HL-60/S4 (cell line): ENCODE data around the gene CHL1.

ENCODE experiments used
- in situ Hi-C: fragments of 300-500 bp; cut with MboI; formaldehyde crosslinking; loops from 2 replicates; pipeline ENCODE4 v1.14.3; 2022; ENCODE audit warnings: low sequenced_read_pairs

CHL1 gene

GRCh38 chr3:217948-218347 lies 21.4 kb downstream of the CHL1 start:
- in situ Hi-C loops = no loop called here

GRCh38 chr3:228442-229182 lies 32.0 kb downstream of the CHL1 start:
- in situ Hi-C loops = no loop called here

DNA sequence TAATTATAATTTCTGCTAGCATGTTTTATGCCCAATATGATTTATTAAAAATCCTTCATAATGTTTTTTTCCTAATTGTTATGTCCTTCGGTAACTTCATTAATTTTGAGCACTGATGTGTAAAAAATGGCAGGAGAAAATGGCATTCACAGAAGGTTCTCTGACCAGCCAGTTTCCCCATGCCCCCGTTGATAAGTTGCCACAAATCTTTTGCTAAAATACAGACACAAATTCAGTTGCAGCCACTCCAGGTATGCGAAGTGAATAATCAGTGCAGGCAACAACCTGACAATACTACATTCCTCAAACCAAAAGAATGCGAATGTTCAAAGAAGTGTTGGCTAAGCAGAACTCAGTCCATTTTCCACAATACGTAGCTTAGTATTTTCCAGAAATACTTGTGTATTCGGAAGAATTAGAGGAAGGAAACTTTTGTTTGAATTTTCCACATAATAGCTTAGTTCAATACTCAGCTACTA lies 32.7 kb downstream of the CHL1 start:
- in situ Hi-C loops = no loop called here

- in situ Hi-C loops = no loop called here
Measured at GRCh38 chr3:236881-237280, 40.3 kb downstream of the CHL1 start.

GRCh38 chr3:242602-243355 lies 46.2 kb downstream of the CHL1 start:
- in situ Hi-C loops = no loop called here

GRCh38 chr3:243356-243725 lies 46.8 kb downstream of the CHL1 start:
- in situ Hi-C loops = no loop called here

DNA sequence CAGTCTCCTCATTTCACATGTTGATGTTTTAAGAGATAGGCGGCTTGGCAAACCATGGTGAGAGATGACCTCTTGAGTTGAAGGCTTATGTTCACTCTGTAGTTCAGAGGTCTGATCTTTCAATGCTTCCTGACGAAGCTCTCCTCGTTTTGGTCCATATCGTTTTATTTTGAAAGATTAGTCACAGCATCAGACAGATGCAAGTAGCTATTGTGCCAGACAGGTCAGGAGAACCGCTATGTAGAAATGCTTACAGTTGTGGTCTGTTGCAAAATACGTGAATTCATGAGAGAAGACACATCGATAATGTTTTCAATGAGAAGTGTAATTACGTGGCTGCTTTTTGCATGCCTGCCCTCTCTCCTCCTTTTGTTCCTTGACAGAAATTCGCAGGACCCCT lies 47.5 kb downstream of the CHL1 start:
- in situ Hi-C loops = no loop called here

DNA sequence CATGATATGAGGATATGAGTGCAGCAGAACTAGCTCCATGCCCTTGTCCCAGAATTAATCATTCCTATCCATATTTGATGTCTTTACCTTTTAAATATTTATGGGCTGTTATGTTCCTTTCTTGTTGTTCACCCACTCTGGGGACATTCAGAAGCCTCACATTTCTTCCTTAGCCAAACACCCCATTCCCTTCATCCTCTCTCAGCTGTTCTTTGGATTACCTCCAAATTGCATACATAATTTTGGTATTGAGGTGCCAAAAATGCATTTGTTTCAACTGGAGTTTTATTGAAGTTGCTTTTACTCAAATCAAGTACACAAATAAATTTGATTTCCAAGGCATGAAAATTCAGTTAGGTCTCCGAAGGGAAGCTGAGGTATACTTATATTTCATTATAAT lies 51.4 kb downstream of the CHL1 start:
- in situ Hi-C loops = no loop called here

DNA sequence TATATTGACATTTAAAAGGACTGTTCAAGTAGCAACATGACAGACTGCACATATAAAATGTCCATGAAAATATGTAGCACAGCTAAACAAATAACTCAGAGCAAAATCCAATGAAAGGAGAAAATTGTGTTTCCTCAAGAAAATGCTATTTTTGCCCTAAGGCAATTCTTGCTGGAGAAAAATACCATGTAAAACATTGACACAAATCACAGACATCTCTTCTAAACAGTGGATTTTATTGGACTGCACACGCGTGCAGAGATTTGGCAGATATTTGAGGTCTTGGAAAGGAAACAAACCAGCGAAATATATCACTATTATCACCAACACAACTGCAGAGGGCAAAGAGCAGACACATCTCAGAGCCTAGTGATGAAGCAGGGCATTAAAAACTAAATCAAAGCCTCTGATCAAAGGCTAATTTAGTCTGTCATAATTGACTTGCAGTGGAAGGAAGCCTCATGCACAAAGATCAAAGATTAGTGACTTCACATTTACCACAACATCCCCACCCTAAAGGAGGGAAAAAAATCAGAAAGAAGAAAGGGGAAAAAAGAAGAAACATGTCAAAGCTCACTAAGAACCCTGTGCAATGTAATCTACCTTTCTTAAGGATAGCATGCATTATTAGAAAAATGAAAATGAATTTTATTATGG lies 52.4 kb downstream of the CHL1 start:
- in situ Hi-C loops = no loop called here

DNA sequence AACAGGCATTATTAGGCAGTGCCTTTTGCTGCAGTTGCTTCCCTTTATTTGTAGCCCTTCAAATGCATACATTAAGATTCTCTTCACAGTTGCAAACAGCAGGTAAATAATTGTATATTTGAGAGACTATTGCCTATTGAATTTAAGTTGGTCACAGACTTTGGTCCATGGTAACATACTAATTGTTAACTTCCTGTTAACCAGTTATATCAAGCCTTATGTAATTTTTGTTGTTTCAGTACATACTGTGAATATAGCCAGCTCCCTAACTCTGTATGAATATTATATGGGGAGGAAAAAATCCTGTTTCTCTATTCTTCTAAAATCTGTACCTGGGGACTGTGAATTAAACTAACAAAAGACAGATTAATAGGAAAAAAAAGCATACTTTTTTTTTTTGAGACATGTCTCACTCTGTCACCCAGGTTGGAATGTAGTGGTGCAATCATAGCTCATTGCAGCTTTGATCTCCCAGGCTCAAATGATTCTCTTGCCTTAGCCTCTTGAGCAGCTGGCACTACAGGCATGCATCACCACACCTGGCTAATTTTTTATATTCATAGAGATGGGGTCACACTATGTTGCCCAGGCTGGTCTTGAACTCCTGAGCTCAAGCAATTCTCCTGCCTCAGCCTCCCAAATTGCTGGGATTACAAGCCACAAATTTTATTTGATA lies 53.2 kb downstream of the CHL1 start:
- in situ Hi-C loops = no loop called here

- in situ Hi-C loops = no loop called here
Measured at GRCh38 chr3:256501-256900, 59.9 kb downstream of the CHL1 start.

DNA sequence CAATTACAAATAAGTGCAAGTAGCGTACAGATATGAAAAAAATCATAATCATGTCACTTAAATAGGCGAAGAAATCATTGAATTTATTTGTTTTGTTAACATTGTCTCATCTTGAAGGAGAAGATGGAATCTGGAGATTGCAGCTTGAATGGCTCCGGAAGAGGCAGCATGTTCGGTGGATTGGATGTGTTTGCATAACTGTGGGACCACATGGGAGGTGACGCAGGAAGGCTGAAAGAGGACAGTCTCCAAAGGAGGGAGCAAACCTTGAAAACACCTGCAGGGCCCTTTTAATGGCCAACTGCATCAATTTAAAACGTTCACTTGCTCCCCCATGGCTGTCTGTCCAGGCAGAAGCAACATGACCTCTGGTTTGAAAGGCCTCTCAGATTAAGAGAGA lies 61.3 kb downstream of the CHL1 start:
- in situ Hi-C loops = no loop called here

- in situ Hi-C loops = no loop called here
Measured at GRCh38 chr3:260898-261297, 64.3 kb downstream of the CHL1 start.

GRCh38 chr3:263393-263792 lies 66.8 kb downstream of the CHL1 start:
- in situ Hi-C loops = no loop called here

DNA sequence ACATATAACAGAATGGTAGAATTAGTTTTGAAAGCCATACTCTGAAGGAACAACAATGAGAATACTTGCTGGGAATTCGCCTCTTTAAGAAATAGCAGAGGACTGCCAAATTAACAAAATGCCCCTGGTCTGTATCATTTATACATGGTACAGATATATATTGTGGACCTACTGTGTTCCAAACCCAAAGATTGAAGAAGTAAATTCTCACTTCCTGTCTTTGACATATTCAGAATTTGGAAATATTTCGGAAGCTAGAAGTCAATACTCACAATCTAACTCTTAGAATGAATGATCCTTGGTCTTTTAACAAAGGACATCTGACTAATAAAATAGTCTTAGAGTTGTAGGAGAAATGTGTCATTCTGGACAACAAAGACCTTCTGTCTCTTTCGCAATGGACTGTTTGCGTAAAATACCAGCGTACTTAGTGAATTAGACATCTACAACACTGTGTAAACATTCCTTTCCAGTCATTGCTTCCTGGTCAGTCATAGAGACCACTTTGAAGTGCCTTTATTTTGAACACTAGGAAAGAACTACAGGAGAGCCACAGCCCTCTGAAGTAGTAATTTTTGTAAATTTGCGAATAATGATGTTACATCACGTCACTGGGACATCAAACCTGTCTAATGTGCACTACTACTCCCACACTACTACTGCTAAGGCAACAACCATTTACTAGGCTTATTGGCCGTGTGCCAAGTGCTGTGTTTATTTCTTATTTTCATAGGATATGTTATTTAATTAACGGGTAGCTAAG lies 68.0 kb downstream of the CHL1 start:
- in situ Hi-C loops = no loop called here

DNA sequence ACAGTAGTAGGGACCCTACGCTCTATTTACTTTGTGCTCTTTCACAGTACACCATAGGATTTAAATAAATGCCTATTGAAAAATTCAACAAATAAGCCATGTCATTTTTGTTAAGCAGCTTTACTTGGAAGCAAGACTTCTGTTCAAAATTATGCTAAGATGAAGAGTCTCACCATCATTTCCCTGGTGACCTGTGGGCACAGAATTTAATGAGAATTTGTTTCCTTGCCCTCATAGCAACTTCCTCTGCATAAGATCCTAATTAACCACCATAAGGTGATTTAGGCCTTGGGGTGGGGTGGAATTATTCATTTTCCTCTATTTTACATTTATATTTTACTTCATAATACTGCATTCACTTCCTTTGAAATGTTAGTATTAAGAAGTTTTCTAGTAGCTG lies 70.5 kb downstream of the CHL1 start:
- in situ Hi-C loops = no loop called here

- in situ Hi-C loops = no loop called here
Measured at GRCh38 chr3:270688-271087, 74.1 kb downstream of the CHL1 start.

DNA sequence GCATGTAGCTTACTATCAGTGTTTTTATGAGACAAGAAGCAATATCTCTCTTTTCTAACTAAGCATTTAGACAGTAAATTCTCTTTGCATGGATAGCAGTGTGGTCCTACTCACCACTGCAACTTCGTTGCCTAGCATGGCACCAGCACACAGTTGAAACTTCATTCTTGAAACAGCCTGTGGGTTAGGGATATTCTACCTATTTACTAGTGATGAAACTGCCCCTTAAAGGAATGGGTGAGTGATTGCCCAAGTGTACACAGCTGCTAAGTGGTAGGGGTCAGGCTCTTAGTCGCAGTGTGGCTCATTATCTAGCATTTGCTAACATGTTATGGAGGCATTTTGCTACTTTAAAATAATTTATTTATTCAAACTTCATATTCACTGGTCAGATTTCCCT lies 78.4 kb downstream of the CHL1 start:
- in situ Hi-C loops = no loop called here

- in situ Hi-C loops = no loop called here
Measured at GRCh38 chr3:277873-278272, 81.3 kb downstream of the CHL1 start.

DNA sequence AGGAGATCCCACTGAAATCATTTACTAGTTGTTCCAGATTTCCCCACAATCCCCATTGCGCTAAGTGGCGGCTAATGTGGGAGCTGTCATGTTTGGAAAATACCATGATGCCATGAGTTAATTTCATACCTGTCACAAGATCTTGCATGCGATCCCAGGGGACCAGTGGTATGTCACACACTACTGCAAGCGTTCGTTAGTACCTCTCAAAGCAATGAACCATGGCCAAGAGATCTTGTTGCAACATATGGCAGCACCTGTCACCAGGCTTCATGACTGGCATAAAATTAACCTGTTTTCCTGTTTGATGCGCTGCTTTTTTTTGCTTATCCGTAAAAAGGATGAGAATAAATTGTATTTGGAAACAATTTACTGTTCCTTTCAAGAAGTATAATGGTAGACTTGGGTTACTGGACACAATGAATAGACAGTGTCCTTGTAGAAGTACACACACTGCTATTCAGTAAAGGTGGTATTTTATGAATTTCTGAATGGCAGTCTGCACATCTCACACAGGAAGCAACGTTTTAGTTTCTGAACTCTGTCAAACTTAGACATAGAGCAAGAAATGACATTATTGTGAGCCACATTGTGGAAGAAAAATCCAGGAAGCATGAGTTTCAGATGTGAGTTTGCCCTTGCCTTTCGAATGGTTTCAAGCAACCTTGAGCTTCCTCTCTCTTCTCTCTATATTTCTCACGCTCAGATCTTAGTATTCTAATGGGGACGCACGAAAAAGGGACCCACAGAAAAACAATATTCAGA lies 81.9 kb downstream of the CHL1 start:
- in situ Hi-C loops = no loop called here
